Upper lobe of left lung (tissue), 4 donors: Measurements from ENCODE around the gene RASEF.

Experiments
- CTCF ChIP-seq, 6 experiments: fragments of 450-650 bp in 4 of 6; fragments of 200-600 bp in 2 of 6; sonication (generic) in 2 of 6; IDR thresholded peaks; one replicate each; pipeline ENCODE4 v1.5.1; 2016 to 2019; ENCODE audit warnings: antibody characterized with exemption in 6 of 6
- EP300 ChIP-seq, 4 donors: sonication (generic); formaldehyde crosslinking; IDR thresholded peaks; one replicate each; pipeline ENCODE4 v1.5.1; 2017; ENCODE audit warnings: antibody characterized with exemption in 4 of 4, control low read depth in 2 of 4
- POLR2AphosphoS5 ChIP-seq, 2 donors: sonication (generic); formaldehyde crosslinking; IDR thresholded peaks; one replicate each; pipeline ENCODE4 v1.5.1; 2017; ENCODE audit warnings: antibody characterized with exemption in 2 of 2

GRCh38 chr9:83081846-83082245 is 18.9 kb upstream of the RASEF start:
- TF ChIP-seq CTCF (IDR thresholded peaks at IDR 0.05) = no peak
- no peak for TF ChIP-seq EP300 (IDR thresholded peaks at IDR 0.05)
- TF ChIP-seq POLR2AphosphoS5 (IDR thresholded peaks at IDR 0.05) = no peak
